ENCODE data around the gene GJD4. TPM values are rescaled to one million over a fixed set of nuclear protein-coding genes. Genes with fewer than 3 reads are reported as not detected.
A peak's percentile ranks its signal among the peaks of the same experiment; 100 is the strongest.

The GJD4 gene
- total and polyA plus RNA-seq, 8 donors, result 0.11 TPM; not detected in 7

- intact Hi-C loops (cut with DNase I), result no loop called here
- WGBS, 2 donors, result 53 to 61% methylated on average over 14 of the region's 14 CpGs
- TF ChIP-seq CTCF (IDR thresholded peaks at IDR 0.05), result no peak
- Histone ChIP-seq H3K27me3 (no peaks in the 10 kb centered on the region), H3K4me3 (no peak overlapping the region), H3K27ac (no peak overlapping the region), H3K4me1 (no peaks in the 10 kb centered on the region), H3K9me3 (no peaks in the 10 kb centered on the region), H3K36me3 (no peaks in the 10 kb centered on the region)
- FAIRE-seq, result no peak
- no peak for DNase-seq
- ATAC-seq, result no peak
Observed at GRCh38 chr10:35594115-35595079, 10.7 kb upstream of the GJD4 start.

GRCh38 chr10:35595106-35595505 lies 10.0 kb upstream of the GJD4 start:
- Histone ChIP-seq H3K27ac (no peak overlapping the region), H3K36me3 (no peaks in the 10 kb centered on the region), H3K9me3 (no peaks in the 10 kb centered on the region), H3K4me3 (no peak overlapping the region), H3K27me3 (no peaks in the 10 kb centered on the region), H3K4me1 (no peaks in the 10 kb centered on the region)
- intact Hi-C loops (cut with DNase I), result no loop called here
- ATAC-seq (no peak), FAIRE-seq (no peak), DNase-seq (no peak)
- TF ChIP-seq CTCF (IDR thresholded peaks at IDR 0.05), result no peak
- 28 to 32% methylated on average over 3 of the region's 3 CpGs for WGBS, 2 donors

- intact Hi-C loops (cut with DNase I), result no loop called here
- H3K27ac ChIP-seq, result no peak overlapping the region
- peak in 1 of 4 donors; percentile 11 for TF ChIP-seq CTCF (IDR thresholded peaks at IDR 0.05)
- no peaks in the 10 kb centered on the region for H3K4me1 ChIP-seq
- 7 to 11% methylated on average over 6 of the region's 6 CpGs for WGBS, 2 donors
- H3K9me3 ChIP-seq, result no peaks in the 10 kb centered on the region
- DNase-seq, result peak in 1 of 6 donors; percentile 19
- FAIRE-seq, result no peak
- no peaks in the 10 kb centered on the region for H3K27me3 ChIP-seq
- ATAC-seq, result peak in 2 of 4 donors; percentile 47 to 59
- no peaks in the 10 kb centered on the region for H3K36me3 ChIP-seq
- H3K4me3 ChIP-seq, result no peak overlapping the region
Observed at GRCh38 chr10:35598379-35598778, 6.8 kb upstream of the GJD4 start.

GRCh38 chr10:35600193-35600592 lies 4.9 kb upstream of the GJD4 start:
- Histone ChIP-seq H3K4me3 (no peak overlapping the region), H3K27ac (no peak overlapping the region), H3K36me3 (no peaks in the 10 kb centered on the region), H3K4me1 (no peaks in the 10 kb centered on the region), H3K27me3 (no peaks in the 10 kb centered on the region), H3K9me3 (no peaks in the 10 kb centered on the region)
- no peak for DNase-seq
- intact Hi-C loops (cut with DNase I), result no loop called here
- FAIRE-seq, result no peak
- ATAC-seq, result no peak
- 57 to 69% methylated on average over 2 of the region's 2 CpGs for WGBS, 2 donors
- TF ChIP-seq CTCF (IDR thresholded peaks at IDR 0.05), result no peak

- Histone ChIP-seq H3K27me3 (no peaks in the 10 kb centered on the region), H3K9me3 (no peaks in the 10 kb centered on the region), H3K36me3 (no peaks in the 10 kb centered on the region), H3K4me3 (no peak overlapping the region), H3K27ac (no peak overlapping the region), H3K4me1 (no peaks in the 10 kb centered on the region)
- 80 to 87% methylated on average over 6 of the region's 6 CpGs for WGBS, 2 donors
- TF ChIP-seq CTCF (IDR thresholded peaks at IDR 0.05), result no peak
- FAIRE-seq (no peak), DNase-seq (no peak), ATAC-seq (no peak)
- intact Hi-C loops (cut with DNase I), result no loop called here
Observed at GRCh38 chr10:35606430-35606829, 1.3 kb downstream of the GJD4 start.

All from pancreas (tissue), 10 donors.